GM12865 (cell line): ENCODE results near the gene REPIN1.

Experiments
- DNase-seq: peaks from one replicate; pipeline ENCODE4 v3.0.0; 2010; ENCODE audit warnings: low read depth
- H3K4me3 ChIP-seq: 2 replicates; pipeline ENCODE4 v1.5.1; 2011; ENCODE audit warnings: mild to moderate bottlenecking, low read depth, low read length, control low read depth
- TF ChIP-seq, protein P1 (sequence below): IDR thresholded peaks from 2 replicates; pipeline ENCODE4 v1.5.1; 2011; ENCODE audit warnings: low read length, control low read depth, low read depth, inconsistent platforms; ENCODE audit not compliant: insufficient read depth; ENCODE audit errors: missing control alignments

Gene REPIN1

GRCh38 chr7:150378853-150379440, 10.3 kb downstream of the REPIN1 start, which contains the start of gene ZNF775:
Gene ZNF775, plus strand, starts transcription at chr7:150379330. Its CDS starts 9,141 bp downstream, at chr7:150388471.
- H3K4me3 ChIP-seq = peak within 1 kb of the TSS; percentile 86
- TF ChIP-seq, protein P1, sequence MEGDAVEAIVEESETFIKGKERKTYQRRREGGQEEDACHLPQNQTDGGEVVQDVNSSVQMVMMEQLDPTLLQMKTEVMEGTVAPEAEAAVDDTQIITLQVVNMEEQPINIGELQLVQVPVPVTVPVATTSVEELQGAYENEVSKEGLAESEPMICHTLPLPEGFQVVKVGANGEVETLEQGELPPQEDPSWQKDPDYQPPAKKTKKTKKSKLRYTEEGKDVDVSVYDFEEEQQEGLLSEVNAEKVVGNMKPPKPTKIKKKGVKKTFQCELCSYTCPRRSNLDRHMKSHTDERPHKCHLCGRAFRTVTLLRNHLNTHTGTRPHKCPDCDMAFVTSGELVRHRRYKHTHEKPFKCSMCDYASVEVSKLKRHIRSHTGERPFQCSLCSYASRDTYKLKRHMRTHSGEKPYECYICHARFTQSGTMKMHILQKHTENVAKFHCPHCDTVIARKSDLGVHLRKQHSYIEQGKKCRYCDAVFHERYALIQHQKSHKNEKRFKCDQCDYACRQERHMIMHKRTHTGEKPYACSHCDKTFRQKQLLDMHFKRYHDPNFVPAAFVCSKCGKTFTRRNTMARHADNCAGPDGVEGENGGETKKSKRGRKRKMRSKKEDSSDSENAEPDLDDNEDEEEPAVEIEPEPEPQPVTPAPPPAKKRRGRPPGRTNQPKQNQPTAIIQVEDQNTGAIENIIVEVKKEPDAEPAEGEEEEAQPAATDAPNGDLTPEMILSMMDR = no peak
- peak; percentile 96 for DNase-seq

GRCh38 chr7:150379441-150380379, 11.1 kb downstream of the REPIN1 start:
- TF ChIP-seq, protein P1 = no peak
- DNase-seq = peak; percentile 70

GRCh38 chr7:150380463-150380862, 11.8 kb downstream of the REPIN1 start:
- DNase-seq = peak; percentile 90
- H3K4me3 ChIP-seq = peak overlapping the region; percentile 86
- TF ChIP-seq, protein P1 = no peak

More at GRCh38 chr7:150379441-150380379, 11.1 kb downstream of the REPIN1 start:
- peak overlapping the region; percentile 86 for H3K4me3 ChIP-seq

DNA sequence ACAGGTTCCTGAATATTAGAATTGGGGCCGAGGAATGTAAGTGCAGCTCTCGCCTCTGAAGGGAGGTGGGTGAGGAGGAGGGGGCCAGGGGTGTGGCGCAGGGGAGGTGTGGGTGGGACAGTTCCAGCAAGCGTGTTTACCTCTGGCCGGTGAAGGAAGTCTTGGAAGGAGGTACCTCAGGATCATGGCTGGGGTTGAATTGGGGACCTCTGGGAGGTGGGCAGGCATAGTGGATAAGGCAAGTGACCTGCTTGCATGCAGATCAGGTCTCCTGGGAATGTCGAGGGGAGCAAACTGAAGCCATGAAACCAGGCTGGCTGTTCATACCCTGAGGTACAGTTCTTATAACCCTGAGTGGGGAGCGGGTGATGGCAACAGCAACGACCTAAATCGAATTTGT, 12.5 kb downstream of the REPIN1 start:
- TF ChIP-seq, protein P1 = no peak
- DNase-seq = no peak
- peak overlapping the region; percentile 86 for H3K4me3 ChIP-seq

DNA sequence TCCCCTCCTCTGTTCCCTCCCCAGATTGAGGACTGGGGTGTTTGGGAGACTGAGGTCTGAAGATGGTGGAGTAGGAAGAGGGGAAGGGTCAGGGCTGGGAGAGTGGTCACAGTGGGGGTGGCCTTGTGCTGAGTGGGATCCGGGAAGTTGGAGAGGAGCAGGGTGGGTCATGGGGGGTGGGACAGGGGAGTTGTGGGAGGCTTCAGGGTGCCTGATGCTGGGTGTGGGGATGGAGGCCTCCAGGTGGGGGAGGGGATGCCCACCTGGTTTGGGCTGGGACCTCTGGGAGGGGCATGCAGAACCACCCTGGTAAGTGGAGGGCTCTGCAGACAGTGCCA, 13.1 kb downstream of the REPIN1 start:
- TF ChIP-seq, protein P1 = no peak
- H3K4me3 ChIP-seq = no peak overlapping the region
- DNase-seq = no peak

DNA sequence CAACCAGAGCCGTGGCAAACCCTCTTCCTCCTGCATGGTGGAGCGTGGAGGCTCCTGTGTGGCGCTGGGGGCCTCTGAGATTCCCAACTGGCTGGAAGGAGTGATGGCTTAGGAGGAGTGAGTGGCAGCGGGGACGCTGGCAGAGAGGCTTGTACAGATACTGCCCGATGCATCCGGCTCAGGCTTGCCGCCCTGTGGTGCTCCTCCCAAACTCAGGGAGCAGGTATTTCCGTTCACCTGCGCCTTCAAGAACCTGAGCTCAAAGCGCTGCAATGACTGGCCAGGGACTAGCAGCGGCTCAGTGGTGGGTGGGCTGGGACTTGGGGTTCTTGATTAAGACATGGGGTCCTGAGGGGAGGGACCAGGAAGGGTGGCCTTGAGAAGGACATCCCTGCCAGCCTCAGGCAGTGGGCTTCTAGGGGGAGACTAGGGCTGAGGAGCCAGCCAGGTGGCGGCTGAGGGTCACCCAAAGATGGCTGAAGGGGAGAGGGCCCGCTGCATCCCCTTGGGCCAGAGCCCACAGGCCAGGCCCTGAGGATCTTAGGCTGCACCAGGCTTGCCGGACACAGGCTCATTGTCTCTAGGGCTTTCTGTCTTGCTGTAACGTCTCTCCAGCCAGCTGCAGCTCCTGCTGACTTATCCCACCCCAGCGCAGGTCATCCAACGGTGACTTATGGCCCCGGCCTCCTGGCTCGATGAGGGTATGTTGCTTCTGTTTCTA, 13.7 kb downstream of the REPIN1 start:
- H3K4me3 ChIP-seq = peak overlapping the region; percentile 19
- TF ChIP-seq, protein P1 = no peak
- DNase-seq = no peak
